Lower leg skin (tissue), 4 donors: ENCODE results near the gene CDH13. TPM values are rescaled to one million over a fixed set of nuclear protein-coding genes. Genes with fewer than 3 reads are reported as not detected.

Source experiments
- DNase-seq, 2 donors: peaks; one replicate each; pipeline ENCODE4 v3.0.0-alpha.2; 2019; ENCODE audit warnings: low spot score in 2 of 2
- H3K4me3 ChIP-seq: fragments of 200-600 bp; sonication (generic); 2 replicates; pipeline ENCODE4 v1.5.1; 2017; ENCODE audit warnings: mild to moderate bottlenecking, low read depth; ENCODE audit not compliant: poor library complexity, severe bottlenecking
- POLR2A ChIP-seq, 2 donors: fragments of 450-650 bp; IDR thresholded peaks; one replicate each; pipeline ENCODE4 v1.6.1; 2016 to 2017; ENCODE audit warnings: antibody characterized with exemption in 2 of 2, mild to moderate bottlenecking in 1 of 2, moderate library complexity in 1 of 2
- WGBS, 2 donors: methylation state at CpG; one replicate each; pipeline ENCODE4 v1.1.5; 2018; 5-methylcytosine and 5-hydroxymethylcytosine counted together
- intact Hi-C: fragments of 100-400 bp; cut with DNase I; formaldehyde crosslinking; loops from one replicate; pipeline ENCODE4 v1.15.0; 2023; ENCODE audit warnings: low total_unique reads
- total RNA-seq, 4 donors: library from RNA; depleted of rRNA; stranded (reverse); fragments of >200 nt; gene quantifications; one replicate each; pipeline ENCODE4 v1.1.0, GENCODE V29; 2016
- TF ChIP-seq, protein P1 (sequence below), 3 donors: fragments of 450-650 bp; IDR thresholded peaks; one replicate each; pipeline ENCODE4 v1.5.1; 2016; ENCODE audit warnings: antibody characterized with exemption in 3 of 3, mild to moderate bottlenecking in 3 of 3, moderate library complexity in 2 of 3

CDH13 gene
- total RNA-seq, 4 donors from 2014 or later, result 102 to 246 (median 155) TPM

DNA sequence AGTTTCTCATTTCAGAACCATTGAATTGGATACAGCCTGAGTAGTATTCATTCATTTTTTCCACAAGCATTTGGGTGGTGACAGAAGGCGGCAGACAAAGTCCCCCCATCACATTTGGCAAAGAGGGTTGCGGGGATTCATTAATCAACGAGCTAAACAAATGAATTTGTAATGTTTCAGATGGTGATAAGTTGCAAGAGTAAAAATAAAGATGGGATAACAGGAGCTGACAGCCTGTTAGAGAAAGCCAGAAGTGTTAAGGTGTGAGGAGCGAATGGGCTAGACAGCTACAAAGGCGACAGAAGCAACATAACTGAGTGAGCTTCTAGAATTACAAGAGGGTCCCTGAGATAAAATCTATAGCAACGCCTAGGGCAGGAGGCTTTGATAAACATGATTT lies 838.2 kb downstream of the CDH13 start:
- TF ChIP-seq POLR2A (IDR thresholded peaks at IDR 0.05), result no peak
- TF ChIP-seq, protein P1, sequence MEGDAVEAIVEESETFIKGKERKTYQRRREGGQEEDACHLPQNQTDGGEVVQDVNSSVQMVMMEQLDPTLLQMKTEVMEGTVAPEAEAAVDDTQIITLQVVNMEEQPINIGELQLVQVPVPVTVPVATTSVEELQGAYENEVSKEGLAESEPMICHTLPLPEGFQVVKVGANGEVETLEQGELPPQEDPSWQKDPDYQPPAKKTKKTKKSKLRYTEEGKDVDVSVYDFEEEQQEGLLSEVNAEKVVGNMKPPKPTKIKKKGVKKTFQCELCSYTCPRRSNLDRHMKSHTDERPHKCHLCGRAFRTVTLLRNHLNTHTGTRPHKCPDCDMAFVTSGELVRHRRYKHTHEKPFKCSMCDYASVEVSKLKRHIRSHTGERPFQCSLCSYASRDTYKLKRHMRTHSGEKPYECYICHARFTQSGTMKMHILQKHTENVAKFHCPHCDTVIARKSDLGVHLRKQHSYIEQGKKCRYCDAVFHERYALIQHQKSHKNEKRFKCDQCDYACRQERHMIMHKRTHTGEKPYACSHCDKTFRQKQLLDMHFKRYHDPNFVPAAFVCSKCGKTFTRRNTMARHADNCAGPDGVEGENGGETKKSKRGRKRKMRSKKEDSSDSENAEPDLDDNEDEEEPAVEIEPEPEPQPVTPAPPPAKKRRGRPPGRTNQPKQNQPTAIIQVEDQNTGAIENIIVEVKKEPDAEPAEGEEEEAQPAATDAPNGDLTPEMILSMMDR (IDR thresholded peaks at IDR 0.05), result no peak
- intact Hi-C loops, result loop anchor here (5.0 kb wide), 1 partner anchor 1343 kb away; no protein-coding TSS in a partner anchor
- no peak for DNase-seq
- 72 to 78% methylated on average over 6 of the region's 6 CpGs for WGBS, 2 donors
- no peak overlapping the region for H3K4me3 ChIP-seq

DNA sequence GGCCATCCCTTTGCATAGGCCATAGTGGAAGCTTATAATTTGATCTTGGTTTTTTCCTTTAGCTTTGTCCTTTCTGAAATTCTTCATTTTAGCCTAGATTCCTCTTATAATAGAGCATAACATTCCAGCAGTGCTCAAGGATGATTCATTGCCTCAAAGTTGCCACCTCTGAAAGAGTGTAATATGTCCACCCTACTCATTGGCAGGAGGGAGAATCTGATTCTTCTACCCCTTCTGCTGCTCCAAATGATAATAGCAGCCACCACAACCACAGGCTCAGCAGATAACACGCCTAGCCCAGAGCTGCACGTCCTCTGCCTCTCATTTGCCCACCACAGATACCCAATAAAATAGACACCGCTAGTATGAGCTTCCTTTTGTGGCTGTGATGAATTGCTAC lies 843.6 kb downstream of the CDH13 start:
- intact Hi-C loops, result no loop called here
- no peak overlapping the region for H3K4me3 ChIP-seq
- 86 to 89% methylated on average over 3 of the region's 3 CpGs for WGBS, 2 donors
- TF ChIP-seq, protein P1 (IDR thresholded peaks at IDR 0.05), result no peak
- no peak for TF ChIP-seq POLR2A (IDR thresholded peaks at IDR 0.05)
- DNase-seq, result no peak

DNA sequence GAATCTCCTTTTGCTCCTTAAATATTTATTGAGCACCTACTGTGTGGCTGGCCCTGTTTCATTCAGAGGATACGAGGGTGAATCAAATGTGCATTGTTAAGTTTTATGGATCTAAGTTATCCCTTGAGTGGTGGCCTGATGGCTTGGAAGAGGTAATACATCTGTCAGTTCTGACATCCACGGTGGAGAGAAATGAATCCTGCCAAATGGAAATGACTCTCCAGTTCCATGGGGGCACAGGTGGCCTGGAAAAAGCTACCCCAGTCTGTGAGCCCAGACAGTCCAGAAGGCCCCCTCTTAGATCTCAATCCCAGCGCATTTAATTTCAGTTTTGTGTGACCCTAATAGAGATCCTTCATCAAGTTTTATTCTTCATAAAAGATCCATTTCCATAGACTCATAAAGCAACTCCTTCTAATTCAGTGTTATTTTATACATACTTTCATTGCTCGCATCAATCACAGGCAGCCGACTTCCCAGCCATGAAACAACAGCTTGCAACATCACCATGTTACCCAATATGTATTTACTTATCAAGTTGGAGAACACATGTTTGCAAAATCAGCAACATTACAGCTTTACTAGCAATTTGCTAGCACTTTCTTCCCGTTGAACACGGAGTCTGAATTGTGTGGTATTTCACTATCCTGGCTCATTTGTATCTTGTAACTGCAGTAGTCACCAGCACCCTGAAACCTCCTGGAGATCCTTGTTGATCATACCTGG lies 846.2 kb downstream of the CDH13 start:
- WGBS, 2 donors, result 60 to 62% methylated on average over 7 of the region's 7 CpGs
- no peak for TF ChIP-seq POLR2A (IDR thresholded peaks at IDR 0.05)
- TF ChIP-seq, protein P1 (IDR thresholded peaks at IDR 0.05), result no peak
- peak in 1 of 2 donors; percentile 20 for DNase-seq
- H3K4me3 ChIP-seq, result no peak overlapping the region
- intact Hi-C loops, result no loop called here

DNA sequence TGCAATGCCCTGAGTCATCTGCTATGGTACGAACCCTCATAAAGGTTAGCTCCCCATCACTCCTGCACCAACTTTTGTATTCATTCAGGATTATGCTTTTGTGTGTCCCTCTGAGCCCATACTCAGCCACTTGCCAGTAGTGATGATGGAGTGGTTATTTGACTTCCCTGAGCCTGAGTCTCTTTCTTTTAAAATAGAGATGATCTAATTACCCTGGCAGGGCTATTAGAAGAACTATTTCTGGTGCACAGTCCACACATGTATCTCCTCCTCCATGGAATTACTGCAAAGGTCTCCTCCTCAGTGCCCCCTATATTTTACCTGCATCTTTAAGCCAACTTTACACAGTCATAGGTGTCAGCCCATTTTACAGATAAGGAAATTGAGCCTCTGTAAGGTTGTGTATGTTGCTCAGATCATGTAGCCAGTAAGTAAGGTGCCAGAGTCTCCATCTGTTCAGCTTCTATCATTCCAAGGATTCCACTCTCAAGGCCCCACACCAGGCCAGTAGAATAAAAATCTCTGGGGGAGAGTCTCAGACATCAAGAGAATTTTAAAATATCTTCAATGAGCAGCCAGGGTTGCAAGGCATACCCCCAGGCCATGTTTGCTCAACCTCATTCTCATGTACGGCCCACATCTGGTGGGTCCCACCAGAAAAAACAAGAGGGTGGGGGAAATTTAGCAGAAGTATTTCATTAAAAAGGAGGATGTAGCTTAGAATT lies 847.3 kb downstream of the CDH13 start:
- TF ChIP-seq, protein P1 (IDR thresholded peaks at IDR 0.05), result no peak
- TF ChIP-seq POLR2A (IDR thresholded peaks at IDR 0.05), result no peak
- no peak for DNase-seq
- intact Hi-C loops, result no loop called here
- 82 to 91% methylated on average over 2 of the region's 2 CpGs for WGBS, 2 donors
- no peak overlapping the region for H3K4me3 ChIP-seq

DNA sequence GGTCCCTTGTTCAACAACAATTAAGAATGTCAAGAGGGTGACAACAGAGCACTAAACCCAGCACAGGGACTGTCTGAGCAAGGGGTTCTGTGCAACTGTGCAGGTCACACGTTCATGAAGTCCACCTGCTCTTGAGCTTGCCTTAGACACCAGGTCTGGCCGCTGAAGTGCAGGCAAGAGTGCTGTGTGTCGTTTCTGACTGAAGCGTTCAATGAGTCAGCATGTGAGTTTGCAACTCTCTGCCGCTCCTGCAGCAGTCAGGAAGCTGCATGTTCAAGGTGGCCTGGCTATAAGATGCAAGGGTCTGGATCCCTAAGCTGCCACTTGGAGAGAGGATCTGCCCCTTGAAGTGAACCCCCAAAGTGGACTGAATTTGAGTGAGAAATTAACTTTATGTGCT lies 848.3 kb downstream of the CDH13 start:
- DNase-seq, result no peak
- intact Hi-C loops, result no loop called here
- no peak overlapping the region for H3K4me3 ChIP-seq
- WGBS, 2 donors, result 74 to 85% methylated on average over 5 of the region's 5 CpGs
- no peak for TF ChIP-seq POLR2A (IDR thresholded peaks at IDR 0.05)
- TF ChIP-seq, protein P1 (IDR thresholded peaks at IDR 0.05), result no peak
